ENCODE data around the gene KRTAP2-3.
"Not testable (repeated sequence)": the region's sequence is repeated elsewhere in the genome, so short reads cannot be mapped to it uniquely, and the experiment has no call there.

KRTAP2-3 gene

GRCh38 chr17:41060052-41060604 lies at the start of gene KRTAP2-3:
TSS of gene KRTAP2-3 (minus strand) at chr17:41060114. CDS start at chr17:41060050, 64 bp downstream.
- DNase-seq (ENCODE audit: low read depth), result no peak

- not testable (repeated sequence) for DNase-seq (ENCODE audit: low read depth)
Observed at GRCh38 chr17:41108728-41109386, 48.9 kb upstream of the KRTAP2-3 start.

GRCh38 chr17:41107941-41108450 lies 48.1 kb upstream of the KRTAP2-3 start:
- DNase-seq (ENCODE audit: low read depth), result no peak

- not testable (repeated sequence) for DNase-seq (ENCODE audit: low read depth)
Observed at GRCh38 chr17:41105347-41105746, 45.4 kb upstream of the KRTAP2-3 start, which contains the start of gene KRTAP4-9. TSS of gene KRTAP4-9 (plus strand) at chr17:41105389. CDS start at chr17:41105389, 0 bp downstream.

DNA sequence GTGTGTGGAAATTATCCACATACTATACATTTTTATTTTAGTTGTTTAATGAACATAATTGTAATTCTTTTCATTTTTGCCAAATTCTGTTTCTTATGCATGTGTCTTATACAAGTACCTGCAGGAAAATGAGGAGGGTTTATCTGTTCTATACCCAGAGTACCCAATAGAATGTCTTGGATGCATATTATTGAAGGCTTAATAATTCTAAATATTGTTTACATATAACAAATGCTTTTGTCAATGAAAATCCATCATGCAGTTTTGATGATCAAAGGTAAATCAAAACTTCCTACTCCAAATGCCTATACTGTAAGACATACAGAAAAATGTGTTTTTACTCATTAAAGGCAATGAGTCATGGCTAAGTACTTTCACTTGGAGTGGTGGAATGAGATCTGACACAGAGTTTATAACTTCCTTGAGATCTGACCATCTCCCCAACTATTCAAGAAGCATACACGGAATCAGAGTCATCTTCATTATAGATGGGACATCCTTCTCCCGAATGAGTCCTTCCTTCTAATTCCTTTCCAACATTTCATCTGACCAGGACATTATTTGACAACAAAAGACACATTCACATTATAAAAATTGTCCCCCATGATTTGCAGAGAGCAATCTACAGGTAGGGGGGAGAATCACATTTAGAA lies 44.6 kb upstream of the KRTAP2-3 start:
- not testable (repeated sequence) for DNase-seq (ENCODE audit: low read depth)

GRCh38 chr17:41103896-41104295 lies 44.0 kb upstream of the KRTAP2-3 start:
- DNase-seq (ENCODE audit: low read depth), result no peak

DNA sequence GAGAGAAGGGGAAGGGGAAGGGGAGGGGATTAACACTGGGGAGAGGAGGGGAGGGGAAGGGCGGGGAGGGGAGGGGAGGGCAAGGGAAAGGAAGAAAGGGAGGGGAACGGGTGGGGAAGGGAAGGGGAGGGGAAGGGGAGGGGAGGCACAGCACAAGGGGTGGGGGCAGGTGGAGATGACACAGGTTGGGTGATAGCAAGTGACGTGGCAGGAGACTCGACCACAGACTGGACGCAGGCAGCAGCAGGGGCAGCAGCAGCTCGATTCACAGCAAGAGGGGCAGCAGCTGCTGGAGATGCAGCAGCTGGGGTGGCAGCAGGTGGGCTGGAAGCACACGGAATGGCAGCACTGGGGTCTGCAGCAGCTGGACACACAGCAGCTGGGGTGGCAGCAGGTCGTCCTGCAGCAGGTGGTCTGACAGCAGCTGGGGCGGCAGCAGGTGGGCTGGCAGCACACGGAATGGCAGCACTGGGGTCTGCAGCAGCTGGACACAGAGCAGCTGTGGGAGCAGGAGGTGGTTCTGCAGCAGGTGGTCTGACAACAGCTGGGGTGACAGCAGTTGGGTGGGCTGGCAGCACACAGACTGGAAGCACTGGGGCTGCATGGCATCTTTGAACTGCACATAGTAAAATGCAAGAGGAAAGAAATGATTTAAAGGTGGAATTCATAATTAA lies 41.8 kb upstream of the KRTAP2-3 start, which contains the start of gene KRTAP4-16:
TSS of gene KRTAP4-16 (minus strand) at position 624 of the 674 bp plus-strand sequence. CDS start at position 624, 0 bp downstream.
- no peak for DNase-seq (ENCODE audit: low read depth)

- not testable (repeated sequence) for DNase-seq (ENCODE audit: low read depth)
Observed at GRCh38 chr17:41099682-41100480, 40.0 kb upstream of the KRTAP2-3 start.

- DNase-seq (ENCODE audit: low read depth), result no peak
Observed at GRCh38 chr17:41098481-41098880, 38.6 kb upstream of the KRTAP2-3 start.

DNA sequence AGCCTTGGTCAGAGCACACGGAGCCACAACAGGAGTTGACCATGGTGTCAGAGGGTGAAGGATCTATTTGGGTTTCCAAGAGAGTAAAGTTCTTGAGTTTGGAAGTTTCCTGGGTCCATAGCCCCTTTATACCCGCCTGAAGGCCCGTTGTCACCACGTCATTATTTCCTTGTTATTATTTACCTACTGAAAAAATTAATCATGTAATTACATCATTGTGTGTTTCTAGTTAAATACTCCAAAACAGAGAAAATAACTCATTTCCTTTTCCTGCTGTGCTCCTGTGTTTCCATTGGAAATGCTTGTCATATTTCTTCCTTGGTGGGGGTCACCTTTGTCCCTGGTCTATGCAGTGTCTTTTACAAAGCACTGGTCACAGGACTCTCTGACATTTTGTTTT lies 38.1 kb upstream of the KRTAP2-3 start, which contains the start of gene KRTAP4-8:
TSS of gene KRTAP4-8 (minus strand) at position 101 of the 400 bp plus-strand sequence. CDS start at position 43, 58 bp downstream.
- no peak for DNase-seq (ENCODE audit: low read depth)

- no peak for DNase-seq (ENCODE audit: low read depth)
Observed at GRCh38 chr17:41096055-41096454, 36.1 kb upstream of the KRTAP2-3 start.

- not testable (repeated sequence) for DNase-seq (ENCODE audit: low read depth)
Observed at GRCh38 chr17:41088760-41089352, 28.9 kb upstream of the KRTAP2-3 start.

GRCh38 chr17:41084100-41084856 lies 24.4 kb upstream of the KRTAP2-3 start, which contains the start of gene KRTAP4-7:
TSS of gene KRTAP4-7 (plus strand) at chr17:41084150. CDS start at chr17:41084207, 57 bp downstream.
- not testable (repeated sequence) for DNase-seq (ENCODE audit: low read depth)

DNA sequence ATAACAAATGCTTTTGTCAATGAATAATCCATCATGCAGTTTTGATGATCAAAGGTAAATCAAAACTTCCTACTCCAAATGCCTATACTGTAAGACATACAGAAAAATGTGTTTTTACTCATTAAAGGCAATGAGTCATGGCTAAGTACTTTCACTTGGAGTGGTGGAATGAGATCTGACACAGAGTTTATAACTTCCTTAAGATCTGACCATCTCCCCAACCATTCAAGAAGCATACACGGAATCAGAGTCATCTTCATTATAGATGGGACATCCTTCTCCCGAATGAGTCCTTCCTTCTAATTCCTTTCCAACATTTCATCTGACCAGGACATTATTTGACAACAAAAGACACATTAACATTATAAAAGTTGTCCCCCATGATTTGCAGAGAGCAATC lies 23.5 kb upstream of the KRTAP2-3 start:
- DNase-seq (ENCODE audit: low read depth), result not testable (repeated sequence)

DNA sequence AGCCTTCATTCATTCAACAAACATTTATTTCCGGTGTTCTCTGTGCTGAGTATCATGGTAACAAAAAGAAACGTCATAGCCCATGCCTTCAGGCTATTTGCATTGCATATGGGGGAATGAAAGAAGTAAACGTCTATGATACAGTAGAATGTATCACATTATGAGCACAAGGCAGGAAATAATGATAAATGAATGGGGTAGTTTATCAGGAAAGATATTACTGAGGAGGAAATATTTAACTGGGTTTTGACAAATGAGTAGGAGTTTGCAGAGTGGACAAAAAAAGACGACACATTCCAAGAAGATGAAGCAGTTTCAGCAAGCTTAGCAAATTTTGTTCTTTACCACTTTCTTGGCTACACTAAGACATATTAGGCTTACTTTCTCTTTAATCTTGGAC lies 22.7 kb upstream of the KRTAP2-3 start:
- no peak for DNase-seq (ENCODE audit: low read depth)

DNA sequence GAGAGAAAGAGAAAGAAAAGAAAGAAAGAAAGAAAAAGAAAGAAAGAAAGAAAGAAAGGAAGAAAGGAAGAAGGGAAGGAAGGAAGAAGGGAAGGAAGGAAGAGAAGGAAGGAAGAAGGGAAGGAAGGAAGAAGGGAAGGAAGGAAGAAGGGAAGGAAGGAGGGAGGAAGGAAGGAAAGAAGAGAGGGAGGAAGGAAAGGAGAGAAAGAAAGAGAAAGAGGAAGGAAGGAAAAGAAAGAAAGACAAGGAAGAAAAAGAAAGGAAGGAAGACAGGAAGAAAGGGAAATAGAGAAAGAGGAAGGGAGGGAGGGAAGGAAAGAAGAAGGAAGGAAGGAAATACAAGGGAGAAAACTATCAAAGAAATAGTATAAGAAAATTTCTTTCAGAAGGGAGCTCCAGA lies 16.9 kb upstream of the KRTAP2-3 start:
- DNase-seq (ENCODE audit: low read depth), result no peak

GRCh38 chr17:41073676-41074075 lies 13.8 kb upstream of the KRTAP2-3 start:
- DNase-seq (ENCODE audit: low read depth), result no peak

- DNase-seq (ENCODE audit: low read depth), result no peak
Observed at GRCh38 chr17:41071606-41072360, 11.9 kb upstream of the KRTAP2-3 start.

GRCh38 chr17:41069031-41069430 lies 9.1 kb upstream of the KRTAP2-3 start:
- no peak for DNase-seq (ENCODE audit: low read depth)
